Right renal cortex interstitium (tissue), 3 donors: ENCODE results near the gene MSH3. TPM values are rescaled to one million over a fixed set of nuclear protein-coding genes. Genes with fewer than 3 reads are reported as not detected.
A peak's percentile ranks its signal among the peaks of the same experiment; 100 is the strongest.
"Not testable (repeated sequence)": the region's sequence is repeated elsewhere in the genome, so short reads cannot be mapped to it uniquely, and the experiment has no call there.

ENCODE experiments used
- DNase-seq, 3 donors: peaks; one replicate each; pipeline ENCODE4 v3.0.0-alpha.2; 2013; ENCODE audit warnings: low read depth in 3 of 3, low spot score in 2 of 3
- polyA plus RNA-seq, 3 donors: library from polyadenylated mRNA; unstranded; fragments of 120-200 nt; gene quantifications; one replicate each; pipeline ENCODE4 v1.2.1, GENCODE V29; 2013; ENCODE audit not compliant: insufficient read length in 3 of 3

MSH3 gene
- polyA plus RNA-seq, 3 donors: 20.6 to 26.3 (median 21.4) TPM

DNA sequence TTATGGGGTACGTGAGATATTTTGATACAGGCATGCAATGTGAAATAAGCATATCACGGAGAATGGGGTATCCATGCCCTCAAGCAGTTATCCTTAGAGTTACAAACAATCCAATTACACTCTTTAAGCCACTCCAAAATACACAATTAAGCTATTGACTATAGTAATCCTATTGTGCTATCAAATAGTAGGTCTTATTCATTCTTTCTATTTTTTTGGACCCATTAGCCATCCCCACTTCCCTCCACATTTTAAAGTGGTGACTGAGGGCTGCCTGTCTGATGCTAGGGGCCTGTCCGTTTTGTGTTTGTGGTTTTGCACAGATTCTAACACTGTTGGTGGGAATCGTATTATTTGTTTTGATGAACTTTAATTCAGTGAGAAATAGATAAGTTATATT lies 130.0 kb downstream of the MSH3 start:
- DNase-seq: no peak

DNA sequence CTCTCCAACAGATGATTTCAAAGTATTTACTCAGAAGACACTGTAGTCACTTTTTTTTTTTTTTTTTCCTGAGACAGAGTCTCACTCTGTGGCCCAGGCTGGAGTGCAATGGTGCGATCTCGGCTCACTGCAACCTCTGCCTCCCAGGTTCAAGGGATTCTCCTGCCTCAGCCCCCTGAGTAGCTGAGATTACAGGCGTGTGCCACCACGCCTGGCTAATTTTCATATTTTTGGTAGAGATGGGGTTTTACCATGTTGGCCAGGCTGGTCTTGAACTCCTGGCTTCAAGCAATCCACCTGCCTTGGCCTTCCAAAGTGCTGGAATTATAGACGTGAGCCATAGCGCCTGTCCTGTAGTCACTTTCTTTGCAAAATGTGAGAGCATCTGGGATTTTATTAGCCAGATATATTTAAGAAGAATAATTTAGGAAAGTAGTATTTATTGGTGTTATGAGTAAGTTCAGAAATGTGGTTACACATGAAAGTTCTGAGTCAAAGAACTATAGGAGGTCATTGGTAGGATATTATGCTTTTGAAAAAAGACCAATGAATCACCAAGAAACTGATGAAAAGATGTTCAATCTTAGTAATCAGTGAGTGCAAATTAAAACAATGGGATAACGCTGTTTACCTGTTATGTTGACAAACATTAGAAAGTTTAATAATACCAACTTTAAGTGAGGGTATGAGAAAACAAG lies 135.0 kb downstream of the MSH3 start:
- not testable (repeated sequence) for DNase-seq

DNA sequence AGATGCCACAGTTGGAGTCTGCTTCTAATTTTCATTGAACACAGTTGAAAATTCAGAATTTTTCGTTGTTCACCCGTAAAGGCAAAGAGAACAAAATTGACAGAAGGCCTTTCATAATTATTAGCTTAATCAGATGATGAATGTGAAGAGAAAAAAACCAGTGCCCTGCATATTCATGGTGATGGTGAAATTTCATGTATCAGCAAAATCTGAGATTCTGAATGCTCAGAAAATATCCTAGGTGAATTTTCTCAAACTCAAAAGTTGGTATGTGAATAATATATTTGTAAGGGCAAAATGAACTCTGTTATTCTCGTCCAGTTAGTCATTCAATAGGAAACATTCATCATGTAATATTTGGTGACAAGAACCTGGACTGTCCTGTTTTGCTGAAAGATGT lies 136.2 kb downstream of the MSH3 start:
- DNase-seq: no peak

DNA sequence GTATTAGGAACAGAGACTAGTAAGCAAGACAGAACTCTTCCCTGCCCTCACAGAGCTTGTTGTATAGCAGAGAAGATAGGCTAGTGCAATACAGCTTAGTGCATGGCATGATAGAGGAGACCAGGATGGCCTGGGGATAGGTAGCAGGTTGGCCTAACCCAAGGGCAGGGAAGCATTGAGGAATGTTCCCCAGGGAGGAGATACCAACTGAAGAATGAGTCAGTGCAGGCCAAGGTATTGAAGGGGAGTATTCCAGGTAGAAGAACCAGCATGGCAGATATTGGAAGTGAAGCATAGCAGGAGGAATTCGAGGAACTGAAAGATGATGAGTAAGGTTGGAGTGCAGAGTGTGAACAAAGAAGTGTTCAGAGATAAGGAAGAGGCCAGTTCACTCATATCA lies 138.9 kb downstream of the MSH3 start:
- no peak for DNase-seq

DNA sequence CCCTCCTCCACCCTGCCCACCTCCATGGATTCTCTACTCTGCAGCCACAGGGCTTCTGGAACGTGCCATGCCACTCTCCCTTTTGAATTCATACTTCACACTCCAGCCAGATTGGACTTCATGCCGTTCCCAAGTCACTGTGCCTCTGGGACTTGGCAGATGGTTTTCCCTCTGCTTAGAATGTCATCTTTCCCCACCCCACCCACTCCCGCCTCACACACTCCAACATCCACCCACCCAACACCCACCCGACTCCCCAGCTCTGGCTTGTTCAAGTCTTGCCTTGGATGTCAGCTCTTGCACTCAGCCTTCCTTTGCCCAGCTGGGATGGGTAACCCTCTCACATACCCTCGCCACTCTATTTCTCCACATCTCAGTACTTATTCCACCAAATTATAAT lies 142.4 kb downstream of the MSH3 start:
- DNase-seq: no peak

DNA sequence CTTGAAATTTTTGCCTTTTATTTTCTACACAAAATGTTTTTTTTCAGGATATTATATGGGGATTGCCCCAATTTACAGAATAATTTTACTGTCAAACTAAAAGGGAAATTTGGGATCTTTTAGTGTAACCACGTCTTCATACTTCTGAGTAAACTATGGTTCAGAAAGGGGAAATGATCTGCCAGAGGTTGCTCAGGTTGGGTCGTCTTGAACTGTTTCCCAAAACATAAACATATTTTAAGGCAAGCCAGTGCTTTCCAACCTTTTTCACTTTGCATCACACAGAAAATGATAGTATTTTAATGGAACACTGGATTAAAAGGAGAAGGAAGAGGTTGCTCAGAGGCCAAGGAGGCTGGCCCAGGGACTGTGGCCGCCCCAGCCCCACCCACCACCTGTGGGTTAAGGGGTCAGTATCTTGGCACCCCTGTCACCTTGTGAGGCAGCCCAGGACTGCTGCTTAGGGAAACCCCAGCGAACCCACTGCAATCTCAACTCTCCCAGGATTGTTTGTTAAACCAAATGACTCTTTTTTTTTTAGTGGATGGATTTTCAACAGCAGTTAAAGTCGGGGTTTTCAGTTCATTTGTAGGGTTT lies 143.1 kb downstream of the MSH3 start:
- no peak for DNase-seq

DNA sequence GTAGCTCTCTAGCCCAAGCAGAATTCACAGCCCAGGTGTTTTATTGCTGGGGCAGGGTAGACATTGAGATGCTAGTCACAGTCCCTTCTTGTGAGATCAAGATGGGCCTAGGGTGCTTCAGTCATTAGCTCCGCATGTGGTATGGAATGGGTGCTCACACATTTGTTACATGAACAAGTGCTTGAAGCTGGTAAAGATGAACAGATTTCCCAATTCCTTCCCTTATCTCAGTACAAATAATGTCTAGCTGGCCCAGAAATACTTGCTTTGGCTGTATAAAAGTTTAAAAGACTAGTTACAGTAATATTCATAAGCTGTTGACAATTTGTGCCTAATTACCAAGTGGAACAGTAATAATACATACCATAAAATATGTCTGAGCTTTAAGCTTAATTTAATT lies 143.7 kb downstream of the MSH3 start:
- no peak for DNase-seq

DNA sequence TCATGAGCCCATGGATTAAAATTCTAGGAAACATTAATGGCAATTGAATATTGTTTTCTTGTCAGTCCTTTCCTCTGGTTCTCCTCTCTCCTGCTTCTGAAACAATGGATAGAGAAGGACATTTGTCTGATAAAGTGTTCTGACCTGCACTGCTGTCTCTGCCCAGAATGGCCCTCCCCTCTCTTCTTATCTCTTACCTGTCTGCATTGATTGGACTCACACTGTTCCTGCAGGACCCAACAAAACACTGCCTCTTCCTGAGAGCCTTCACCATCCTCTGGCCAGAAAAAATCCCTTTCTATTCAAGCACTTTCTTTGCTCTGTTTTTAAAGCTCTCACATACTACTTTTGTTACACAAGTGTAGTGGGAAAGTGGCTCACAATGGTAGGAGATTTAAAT lies 144.2 kb downstream of the MSH3 start:
- no peak for DNase-seq

DNA sequence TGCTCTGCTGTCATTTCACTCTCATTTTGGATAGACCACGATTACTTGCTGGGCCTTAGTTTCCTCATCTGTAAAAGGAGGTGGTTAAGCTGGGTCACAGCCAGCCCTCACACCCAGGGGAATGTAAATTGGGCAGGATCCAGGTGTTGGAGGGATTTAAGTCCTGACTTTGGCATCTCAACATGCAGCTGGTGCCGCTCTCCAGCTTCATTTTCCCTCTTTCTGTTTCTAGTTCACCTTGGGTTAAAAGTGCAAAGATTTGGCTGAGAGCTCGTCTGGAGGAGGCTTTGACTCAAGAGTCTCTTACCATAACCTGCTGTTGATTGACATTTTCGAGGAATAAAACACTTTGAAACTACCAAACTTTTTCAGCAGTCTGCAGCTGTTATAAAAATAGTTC lies 144.6 kb downstream of the MSH3 start:
- DNase-seq: no peak

DNA sequence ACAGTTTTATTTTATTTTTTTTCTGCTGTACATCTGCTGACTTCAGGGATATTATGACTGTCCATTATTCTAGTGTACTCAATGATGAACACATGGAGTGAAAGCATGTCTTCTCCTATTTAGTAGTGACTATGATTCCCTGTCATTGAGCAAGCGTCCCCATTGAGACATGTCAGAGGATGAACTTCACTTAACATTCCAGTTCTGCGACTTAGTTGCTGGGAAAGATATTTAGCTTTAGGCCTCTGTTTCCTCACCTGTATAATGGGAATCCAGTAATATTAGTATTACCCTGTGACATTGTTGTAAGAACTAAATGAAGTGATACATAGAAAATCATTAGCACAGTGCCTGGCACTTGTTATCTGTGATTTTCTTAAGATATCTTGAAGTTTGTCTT lies 145.1 kb downstream of the MSH3 start:
- no peak for DNase-seq

DNA sequence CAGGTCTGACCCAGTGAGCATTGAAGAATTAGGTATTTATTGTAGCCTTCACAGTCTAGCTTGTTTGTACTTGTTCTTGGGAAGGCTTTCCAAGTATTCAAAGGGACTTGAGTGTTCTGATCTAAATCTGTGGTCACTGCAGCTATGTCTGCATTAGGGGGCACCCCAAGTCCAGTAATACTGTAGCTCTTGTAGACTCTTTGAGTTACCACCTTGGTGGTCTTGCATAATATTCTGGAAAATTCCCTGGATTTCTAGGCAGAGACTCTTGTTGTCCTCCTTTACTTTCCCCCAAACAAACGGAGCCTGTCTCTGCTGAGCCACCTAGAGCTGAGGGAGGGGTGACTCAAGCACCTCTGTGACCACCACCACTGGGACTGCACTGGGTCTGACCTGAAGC lies 149.9 kb downstream of the MSH3 start:
- DNase-seq: no peak

DNA sequence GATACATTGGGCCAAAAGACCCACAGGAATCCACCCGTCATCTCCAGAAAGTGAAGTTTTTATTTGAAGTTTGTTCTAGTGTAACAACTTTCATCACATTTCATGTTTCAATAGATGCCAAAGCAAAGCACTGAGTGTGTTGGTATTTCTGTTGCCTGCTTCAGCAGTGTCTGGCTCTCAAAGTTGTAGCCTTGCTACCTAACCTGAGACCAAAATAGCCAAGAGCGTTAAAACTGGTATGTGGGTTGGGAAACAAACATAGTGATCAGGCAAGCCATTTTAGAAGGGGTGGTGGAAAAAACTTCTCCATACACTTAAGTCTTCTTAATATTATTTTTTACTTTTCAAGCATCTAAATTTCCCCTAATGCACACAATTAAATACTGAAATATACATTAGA lies 150.6 kb downstream of the MSH3 start:
- DNase-seq: no peak

DNA sequence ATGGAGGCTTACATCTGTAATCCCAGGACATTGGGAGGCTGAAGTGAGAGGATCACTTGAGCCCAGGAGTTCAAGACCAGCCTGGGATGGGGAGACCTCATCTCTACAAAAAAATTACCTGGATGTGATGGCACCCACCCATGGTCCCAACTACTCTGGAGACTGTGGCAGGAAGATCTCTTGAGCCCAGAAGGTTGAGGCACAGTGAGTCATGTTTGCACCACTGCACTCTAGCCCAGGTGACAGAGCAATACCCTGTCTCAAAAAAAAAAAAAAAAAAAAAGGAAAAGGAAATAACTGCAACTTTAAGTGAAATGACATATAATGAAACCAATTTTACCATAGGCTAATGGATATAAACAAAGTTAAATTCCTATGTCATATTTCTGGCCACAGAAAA lies 152.5 kb downstream of the MSH3 start:
- DNase-seq: no peak

DNA sequence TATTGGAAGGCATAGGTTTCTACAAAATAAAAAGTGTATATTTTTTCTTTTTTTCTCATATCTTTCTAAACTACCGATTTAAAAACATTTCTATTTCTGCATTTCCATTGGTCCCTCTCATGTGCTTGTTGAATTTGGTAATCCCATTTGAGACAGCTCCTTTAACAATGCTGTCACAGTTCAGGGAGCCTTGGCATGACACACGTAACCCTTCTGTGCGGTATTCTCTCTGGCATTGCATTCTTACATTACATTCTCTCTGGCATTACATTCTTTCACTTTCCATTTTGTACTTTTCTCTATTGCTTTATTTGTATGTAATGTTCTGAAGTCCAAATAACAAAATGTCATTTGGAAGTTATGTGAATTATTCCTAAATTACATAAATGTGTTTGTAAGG lies 155.0 kb downstream of the MSH3 start:
- DNase-seq: no peak

DNA sequence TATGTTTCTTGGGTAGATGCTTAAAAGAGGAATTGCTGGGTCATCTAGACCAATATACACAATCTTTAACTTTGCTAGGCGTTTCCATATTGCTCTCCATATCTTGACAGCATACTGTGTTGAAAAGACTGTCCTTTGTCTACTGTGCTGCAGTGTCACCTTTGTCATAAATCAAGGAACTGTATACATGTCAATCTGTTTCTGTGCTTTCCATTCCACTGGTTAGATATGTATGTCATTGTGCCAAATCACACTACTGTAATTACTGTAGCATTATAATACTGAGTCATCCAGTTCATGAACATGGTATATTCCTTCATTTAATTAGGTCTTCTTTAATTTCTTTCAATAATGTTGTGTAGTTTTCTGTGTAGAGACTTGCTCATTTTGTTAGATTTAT lies 156.0 kb downstream of the MSH3 start:
- no peak for DNase-seq

DNA sequence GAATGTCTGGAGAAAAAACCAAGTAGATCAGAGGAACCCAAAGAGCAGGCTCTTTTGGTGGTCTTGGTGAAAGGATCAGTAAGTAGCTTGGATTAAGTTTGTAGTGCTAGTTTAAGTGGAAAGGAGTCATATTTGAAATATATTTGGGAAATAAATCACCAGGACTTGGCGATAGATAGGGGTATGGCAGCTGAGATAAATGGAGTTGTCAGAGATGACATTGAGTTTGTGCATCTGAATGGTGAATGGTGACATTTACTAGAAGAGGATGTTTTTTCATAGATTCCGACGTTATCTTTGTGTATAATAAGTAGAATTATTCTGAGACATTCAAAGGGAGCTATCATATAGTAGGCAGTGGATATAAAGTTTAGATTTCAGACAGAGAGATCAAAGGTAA lies 162.1 kb downstream of the MSH3 start:
- DNase-seq: no peak

DNA sequence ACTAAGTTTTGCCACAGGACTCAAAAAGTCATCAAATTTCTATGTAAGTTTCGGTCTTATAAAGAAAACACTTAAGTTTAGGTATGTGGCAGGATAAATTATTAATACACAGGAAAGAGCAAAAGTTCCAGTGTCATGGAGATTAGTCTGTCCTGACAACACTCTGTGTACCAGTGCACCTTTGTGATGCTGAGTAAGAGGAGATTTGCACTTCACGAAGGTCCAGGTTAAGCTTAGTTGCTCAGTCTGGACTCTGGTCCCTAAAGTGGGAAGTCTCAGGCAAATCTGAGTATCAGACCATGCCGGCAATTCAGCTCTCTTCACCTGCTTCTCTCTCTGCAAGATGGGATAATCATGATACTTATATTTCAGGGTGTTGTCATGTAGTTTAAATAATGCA lies 166.2 kb downstream of the MSH3 start:
- no peak for DNase-seq

DNA sequence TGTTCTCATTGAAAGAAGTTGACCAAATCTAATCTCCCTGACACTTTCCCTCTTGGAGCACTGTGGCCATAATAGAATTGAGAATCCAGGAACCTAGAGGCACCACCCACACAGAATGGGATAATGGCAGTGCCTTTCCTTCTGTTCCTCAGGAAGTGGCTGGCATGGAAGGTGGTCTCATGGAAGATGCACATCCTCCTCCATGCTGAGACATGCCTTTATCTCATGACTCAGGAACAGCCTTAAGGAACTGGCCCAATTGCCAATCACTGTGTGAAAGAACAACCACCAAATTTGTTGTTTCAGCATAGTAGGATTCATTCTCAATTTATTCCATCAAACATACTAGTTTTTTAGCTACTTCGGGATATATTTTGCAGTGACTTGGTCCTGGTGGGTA lies 168.2 kb downstream of the MSH3 start:
- DNase-seq: no peak

DNA sequence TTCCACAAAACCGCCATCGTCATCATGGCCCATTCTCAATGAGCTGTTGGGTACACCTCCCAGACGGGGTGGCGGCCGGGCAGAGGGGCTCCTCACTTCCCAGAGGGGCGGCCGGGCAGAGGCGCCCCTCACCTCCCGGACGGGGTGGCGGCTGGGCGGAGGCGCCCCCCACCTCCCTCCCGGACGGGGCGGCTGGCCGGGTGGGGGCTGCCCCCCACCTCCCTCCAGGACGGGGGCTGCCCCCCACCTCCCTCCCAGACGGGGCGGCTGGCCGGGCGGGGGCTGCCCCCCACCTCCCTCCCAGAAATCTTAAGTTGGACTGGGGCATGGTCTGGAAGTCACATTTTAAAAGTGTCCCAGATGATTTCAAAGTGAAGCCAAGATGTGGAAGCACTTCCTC lies 169.7 kb downstream of the MSH3 start:
- DNase-seq: not testable (repeated sequence)

DNA sequence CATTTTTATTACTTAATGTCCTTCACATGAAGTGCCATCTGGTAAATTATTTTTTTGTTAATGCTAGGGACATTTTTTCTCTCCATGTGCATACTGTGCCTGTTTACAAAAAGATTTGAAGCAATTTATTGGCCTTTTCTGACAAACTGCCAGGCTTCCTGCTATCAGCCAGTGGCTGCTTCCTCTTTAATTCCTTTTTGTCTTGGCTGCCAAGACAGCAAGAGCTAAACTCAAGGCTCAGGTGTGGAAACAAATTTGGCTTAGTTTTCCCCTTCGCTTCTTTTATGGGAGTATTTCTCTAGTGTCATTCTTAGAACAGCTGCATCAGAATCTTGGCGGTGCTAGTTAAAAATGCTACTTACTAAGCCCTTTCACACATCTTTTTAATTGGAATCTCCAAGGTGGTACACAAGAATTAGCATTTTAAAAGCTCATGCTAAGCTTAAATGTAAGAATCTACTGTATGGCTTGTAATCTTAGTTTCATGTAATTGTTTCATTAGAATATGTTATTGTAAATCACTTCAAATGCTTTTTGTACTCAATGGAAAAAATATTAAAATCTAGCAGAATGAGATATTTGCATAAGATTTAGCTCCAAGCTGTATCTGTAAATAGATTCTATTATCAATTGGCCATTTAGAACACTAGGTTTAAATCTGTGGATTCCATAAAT lies 171.5 kb downstream of the MSH3 start:
- peak in 1 of 3 donors; percentile 1 for DNase-seq

DNA sequence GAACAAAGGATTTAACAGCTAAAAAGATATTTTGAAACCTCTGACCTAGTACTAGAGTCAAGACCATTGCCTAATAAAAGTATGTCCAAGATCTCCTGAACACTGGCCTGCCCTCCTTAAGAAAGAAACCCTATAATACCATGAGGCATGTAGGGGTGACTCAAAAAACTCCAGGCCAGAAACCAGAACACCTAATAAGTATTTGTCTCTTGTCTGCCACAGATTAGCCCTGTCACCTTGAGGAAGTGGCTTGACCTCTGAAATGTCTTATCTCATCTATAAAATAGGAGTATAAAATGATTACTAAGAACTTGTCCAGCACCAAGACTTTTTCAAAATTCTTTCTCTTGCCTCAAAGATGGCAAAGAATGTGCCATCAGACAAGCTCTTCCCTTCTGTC lies 180.3 kb downstream of the MSH3 start:
- no peak for DNase-seq

DNA sequence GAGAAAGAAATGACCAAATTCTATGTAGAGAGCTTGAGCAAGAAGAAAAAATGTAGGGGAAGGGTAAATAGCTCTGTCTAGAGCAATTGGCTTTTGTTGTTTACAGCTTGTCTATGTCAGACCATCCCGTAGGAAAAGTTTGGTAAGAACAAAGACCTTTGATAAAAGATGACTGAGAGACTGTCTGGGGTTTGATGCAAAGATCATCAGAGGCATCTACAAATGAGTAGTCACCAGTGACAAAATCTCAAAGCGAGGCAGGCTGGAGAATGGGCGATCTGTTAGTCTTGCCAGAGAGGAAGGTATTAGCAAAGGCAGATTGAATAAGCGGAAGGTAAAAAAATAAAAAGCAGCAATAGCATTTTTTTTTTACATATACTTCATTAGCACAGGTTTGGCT lies 180.7 kb downstream of the MSH3 start:
- no peak for DNase-seq
